ENCODE data around the gene NELFB.
"Not testable (repeated sequence)": the region's sequence is repeated elsewhere in the genome, so short reads cannot be mapped to it uniquely, and the experiment has no call there.

The NELFB gene

DNA sequence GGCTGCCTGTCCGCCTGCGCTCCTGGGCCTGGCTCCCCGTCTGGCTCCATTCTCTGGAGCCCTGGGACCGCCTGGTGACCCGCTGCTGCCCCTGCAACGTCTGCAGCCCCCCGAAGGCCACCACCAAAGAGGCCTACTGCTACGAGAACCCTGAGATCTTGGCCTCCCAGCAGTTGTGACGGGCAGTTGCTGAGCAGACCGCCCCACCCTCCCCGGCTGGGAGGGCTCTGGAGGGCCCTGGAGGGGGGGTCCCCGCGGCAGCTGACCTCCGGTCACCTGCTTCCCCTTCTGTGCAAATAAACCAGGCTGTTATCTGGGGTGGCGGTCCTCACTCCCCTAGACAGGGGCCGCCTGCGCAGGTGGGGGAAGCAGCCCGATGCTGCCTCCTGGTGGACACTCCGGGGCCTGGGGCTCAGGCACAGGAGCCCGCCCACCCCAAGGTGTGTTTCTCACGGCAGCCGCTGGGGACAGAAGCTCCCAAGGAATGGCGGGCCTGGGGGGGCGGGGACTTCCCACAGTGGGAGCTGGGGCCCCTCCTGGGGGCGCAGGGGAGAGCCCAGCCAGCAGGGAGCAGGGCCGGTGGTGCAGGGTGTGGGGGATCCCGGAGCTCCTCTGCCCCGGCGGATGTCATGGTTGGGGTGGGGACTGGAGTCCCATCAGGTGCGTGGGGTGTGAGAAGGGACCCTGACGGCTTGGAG is 18.7 kb upstream of the NELFB start:
- DNase-seq: peak; percentile 54

DNA sequence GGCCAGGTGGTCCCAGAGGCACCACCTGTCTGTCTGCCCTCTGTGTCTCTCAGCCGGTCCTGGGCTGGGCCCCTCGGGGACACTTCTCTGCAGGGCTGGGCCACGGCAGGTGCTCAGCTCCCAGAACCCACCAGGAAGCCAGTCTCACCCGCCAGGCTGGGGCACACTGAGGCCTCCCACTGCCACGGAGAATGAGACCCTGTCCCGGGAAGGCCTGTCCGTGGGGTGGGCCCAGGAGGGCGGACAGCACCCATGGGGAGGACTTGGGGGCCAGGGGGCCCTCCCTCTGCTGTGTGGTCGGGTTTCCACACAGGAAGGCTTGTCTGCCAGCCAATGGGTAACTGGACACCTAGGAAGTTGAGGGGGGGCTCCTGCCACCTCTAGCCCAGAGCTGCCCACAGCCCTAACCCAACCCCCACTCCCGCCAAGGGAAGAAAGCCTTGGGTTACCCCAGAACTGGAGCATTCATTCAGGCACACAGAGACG is 18.1 kb upstream of the NELFB start:
- no peak for DNase-seq

GRCh38 chr9:137237759-137238726 is 17.1 kb upstream of the NELFB start:
- DNase-seq: no peak

DNA sequence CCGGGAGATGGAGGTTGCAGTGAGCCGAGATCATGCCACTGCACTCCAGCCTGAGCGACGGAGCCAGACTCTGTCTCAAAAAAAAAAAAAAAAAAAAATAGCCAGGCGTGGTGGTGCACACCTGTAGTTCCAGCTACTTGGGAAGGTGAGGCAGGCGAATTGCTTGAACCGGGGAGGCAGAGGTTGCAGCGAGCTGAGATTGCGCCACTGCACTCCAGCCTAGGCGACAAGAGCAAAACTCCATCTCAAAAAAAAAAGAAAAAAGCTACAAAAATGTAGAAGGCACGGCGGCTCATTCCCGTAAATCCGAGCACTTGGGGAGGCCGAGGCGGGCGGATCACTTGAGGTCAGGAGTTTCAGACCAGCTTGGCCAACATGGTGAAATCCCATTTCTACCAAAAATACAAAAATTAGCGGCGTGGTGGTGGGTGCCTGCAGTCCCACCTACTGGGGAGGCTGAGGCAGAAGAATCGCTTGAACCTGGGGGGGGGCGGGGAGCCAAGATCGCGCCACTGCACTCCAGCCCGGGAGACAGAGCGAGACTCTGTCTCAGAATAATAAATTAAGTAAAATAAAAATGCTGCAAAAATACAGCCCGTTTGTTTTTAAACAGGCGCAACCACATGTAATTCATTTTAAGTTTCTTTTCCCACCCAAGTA is 15.5 kb upstream of the NELFB start:
- not testable (repeated sequence) for DNase-seq

- peak; percentile 28 for DNase-seq
Measured at GRCh38 chr9:137240318-137240840, 14.7 kb upstream of the NELFB start.

DNA sequence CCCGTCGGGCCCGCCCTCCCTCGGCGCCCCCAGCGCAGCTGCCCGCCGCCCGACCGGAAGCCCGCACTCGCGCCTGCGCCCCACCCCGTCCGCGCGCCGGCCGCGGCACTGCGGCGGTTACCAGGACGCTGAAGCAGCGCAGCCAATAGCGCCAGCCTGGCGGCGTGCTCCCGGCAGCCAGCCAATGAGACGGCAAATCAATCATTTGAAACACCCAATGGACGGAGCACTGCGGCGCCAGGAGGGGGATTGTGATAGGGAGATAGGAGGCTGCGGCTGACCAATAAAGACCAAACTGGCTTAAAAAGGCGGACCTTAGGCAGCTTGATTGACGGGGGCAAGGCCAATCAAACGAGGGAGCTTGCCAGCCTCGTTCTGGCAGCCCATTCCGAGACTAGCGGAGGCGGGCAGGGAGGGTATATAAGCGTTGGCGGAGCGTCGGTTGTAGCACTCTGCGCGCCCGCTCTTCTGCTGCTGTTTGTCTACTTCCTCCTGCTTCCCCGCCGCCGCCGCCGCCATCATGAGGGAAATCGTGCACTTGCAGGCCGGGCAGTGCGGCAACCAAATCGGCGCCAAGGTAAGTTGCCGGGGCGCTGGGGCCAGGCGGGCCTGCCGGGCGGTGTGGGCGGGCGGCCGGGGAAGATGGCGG is 14.2 kb upstream of the NELFB start, which contains the start of gene TUBB4B:
Gene TUBB4B (plus strand): TSS at position 447 of the 649 bp plus-strand sequence. CDS start 74 bp downstream, at position 521.
- DNase-seq: peak; percentile 99

- DNase-seq: no peak
Measured at GRCh38 chr9:137241490-137242268, 13.4 kb upstream of the NELFB start.

DNA sequence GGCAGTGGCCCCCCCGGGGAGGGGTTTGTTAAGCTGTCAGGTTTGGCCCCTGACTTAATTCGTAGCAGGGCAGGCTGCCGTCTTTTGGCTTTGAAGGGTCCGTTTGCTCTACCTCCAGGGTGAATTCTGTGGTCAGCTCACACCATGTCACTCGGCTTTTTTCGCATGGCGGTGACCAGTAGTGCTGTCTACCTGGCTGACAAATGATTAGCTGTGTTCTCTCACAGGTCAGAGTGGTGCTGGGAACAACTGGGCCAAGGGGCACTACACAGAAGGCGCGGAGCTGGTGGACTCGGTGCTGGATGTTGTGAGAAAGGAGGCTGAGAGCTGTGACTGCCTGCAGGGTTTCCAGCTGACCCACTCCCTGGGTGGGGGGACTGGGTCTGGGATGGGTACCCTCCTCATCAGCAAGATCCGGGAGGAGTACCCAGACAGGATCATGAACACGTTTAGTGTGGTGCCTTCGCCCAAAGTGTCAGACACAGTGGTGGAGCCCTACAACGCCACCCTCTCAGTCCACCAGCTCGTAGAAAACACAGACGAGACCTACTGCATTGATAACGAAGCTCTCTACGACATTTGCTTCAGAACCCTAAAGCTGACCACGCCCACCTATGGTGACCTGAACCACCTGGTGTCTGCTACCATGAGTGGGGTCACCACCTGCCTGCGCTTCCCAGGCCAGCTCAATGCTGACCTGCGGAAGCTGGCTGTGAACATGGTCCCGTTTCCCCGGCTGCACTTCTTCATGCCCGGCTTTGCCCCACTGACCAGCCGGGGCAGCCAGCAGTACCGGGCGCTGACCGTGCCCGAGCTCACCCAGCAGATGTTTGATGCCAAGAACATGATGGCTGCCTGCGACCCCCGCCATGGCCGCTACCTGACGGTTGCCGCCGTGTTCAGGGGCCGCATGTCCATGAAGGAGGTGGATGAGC is 12.6 kb upstream of the NELFB start:
- DNase-seq: no peak

- not testable (repeated sequence) for DNase-seq
Measured at GRCh38 chr9:137243266-137243625, 11.9 kb upstream of the NELFB start.

DNA sequence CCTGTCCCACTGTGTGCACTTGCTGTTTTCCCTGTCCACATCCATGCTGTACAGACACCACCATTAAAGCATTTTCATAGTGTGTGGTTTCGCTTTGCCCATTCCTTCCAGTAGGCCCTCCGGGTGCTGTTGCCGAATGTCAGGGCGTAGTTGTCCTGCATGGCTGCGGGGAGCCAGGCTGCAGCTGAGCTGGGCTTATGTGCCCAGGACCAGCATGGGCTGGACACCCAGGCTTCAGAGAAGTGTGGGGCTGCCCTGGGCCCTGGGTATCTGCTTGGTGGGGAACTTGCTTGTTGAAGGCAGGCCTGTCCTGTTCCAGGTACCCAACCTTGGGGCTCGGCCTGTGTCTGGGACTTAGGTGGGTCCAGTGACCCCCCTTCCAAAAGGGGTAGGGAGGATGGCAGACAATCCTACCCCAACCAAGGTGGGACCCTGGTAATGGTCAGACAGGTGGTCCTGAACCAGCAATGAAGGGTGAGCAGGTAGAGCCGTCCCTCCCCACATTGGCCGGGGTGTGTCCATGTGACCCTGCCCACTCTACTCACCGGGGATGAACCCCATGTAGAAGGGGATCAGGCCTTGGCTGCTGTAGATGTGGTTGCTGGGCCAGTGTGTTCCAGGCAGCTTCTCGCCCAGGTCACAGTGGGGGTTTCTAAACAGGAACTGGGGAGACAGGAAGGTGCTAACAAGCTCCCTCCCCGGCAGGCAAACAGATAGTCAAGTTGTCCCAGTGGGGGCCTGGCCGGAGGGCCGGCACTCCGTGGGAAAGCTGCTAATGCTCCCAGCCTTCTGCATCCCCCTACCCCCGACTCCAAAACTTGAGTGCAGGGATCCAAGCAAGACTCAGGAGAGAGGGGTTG is 11.3 kb upstream of the NELFB start:
- no peak for DNase-seq

DNA sequence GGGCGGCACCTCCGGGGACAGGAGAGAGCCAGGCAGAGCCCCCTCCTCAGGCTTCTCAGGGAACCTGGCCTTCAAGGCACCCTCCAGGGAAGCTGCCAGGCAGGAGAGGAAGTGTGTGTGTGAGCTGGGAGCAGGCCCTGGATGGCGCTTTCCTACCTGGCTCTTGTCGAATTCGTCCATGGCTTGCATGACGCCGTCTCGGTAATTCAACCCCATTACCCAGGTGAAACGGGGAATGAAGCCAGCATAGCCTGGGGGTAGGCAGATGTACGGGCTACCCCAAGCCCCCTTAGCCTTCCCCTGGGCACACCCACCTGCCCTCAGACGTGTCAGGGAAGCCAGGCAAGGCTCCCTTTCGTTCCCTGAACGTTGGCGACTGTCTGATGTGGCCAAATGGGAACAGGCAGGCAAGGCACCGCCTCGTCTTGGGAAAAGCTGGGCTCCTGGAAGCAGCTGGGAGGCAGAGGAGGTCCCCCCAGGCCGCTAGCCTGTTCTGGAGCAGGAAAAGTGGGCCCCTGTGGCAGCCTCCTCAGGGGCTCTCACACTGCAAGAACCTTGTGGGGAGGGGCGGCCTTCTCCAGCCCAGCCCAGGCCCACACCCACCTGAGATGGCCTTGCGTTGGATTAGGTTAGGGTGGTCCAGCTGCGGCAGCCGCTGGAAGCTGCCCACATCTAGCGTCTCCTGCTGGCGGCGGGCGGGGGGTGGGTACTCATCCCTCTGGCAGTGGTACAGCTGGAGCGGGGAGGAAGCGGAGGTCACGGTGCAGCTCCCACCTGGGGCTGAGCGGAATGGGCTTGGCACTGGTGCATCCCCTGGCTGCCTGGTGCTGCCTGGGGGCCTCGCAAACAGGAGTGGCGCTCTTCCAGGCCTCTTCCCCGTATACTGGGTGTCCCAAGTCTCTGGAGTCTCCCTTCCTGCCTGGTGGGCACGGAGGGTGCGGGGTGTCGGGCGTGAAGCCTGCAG is 10.4 kb upstream of the NELFB start:
- no peak for DNase-seq

- peak; percentile 46 for DNase-seq
Measured at GRCh38 chr9:137245450-137246421, 9.4 kb upstream of the NELFB start.

- DNase-seq: no peak
Measured at GRCh38 chr9:137247135-137247915, 7.8 kb upstream of the NELFB start.

DNA sequence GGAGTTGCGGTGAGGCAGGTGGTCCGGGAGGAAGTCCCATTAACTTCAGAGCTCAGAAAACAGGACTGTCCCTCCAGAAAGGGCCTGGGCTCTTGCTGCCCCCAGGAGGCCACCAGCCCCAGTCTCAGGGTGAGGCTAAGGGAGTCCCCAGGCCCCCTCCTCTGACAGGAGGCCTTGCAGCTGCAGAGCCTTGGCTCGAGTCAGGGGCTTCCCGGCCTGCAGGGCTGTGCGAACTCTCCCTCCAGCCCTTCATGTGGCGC is 7.3 kb upstream of the NELFB start:
- no peak for DNase-seq

- no peak for DNase-seq
Measured at GRCh38 chr9:137250329-137251193, 4.6 kb upstream of the NELFB start.

DNA sequence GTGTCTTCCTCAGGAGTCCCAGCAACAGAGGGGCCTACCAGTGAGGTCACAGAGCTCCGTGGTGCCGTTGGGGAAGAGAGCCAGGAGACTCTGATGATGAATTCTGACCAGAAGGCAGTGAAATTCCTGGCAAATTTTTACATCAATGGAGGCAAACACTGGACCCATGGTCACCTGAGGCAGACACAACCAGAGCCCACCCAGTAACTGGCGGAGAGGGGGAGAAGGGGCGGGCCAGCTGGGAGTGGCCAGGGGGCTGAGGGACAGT is 4.0 kb upstream of the NELFB start, which contains the start of gene STPG3:
Gene STPG3 (plus strand): TSS at position 93 of the 268 bp plus-strand sequence. CDS start 1 bp downstream, at position 94.
- DNase-seq: no peak

Measured in NCI-H1694 (cell line).